DMS 273 (cell line): ENCODE measurements around the gene LSAMP.
"Not testable (repeated sequence)": the region's sequence is repeated elsewhere in the genome, so short reads cannot be mapped to it uniquely, and the experiment has no call there.

Experiments
- DNase-seq: peaks from one replicate; lab custom pipeline; 2025; ENCODE audit not compliant: unreplicated experiment; lab: John Stamatoyannopoulos, UW

The LSAMP gene

DNA sequence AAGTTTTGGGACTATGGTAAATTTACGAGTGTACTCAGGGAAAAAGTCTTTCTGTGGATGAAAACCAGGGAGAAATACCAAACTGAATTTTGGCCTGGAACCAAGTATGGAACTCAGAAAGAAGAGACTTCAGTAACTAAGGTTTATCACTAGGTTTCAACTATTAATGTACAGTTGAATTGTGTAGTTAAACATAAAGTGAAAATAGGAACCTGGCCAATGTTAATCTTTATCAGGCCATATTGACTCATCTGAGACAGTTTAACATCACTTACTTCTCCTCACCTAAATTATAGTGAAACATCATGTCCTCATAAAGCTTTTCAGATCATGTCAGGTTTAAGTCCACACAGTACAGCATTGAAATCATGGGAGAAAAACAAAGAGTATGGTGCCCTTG is 197.7 kb downstream of the LSAMP start:
- no peak for DNase-seq

- DNase-seq, result peak; percentile 75
Measured at GRCh38 chr3:116246406-116246980, 198.8 kb downstream of the LSAMP start.

DNA sequence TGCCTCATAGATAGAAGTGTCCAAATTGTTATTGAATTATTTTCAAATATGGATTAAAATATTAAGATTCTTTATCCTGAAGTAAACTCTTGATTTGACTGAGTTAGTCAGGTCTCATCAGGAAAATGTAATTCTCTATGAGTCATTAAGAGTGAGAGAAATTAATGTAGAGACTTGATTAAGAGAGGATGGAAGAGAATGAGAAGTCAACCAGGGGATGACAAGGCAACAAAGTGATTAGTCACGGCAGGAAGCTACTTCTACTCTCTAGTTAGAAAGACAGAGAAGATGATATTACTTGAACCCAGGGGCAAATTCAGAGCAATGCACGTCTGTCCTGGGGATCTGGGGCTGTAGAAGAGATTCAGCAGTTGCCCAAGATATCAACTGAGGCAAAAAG is 202.5 kb downstream of the LSAMP start:
- no peak for DNase-seq

GRCh38 chr3:116241677-116242076 is 203.6 kb downstream of the LSAMP start:
- no peak for DNase-seq

GRCh38 chr3:116240261-116240660 is 205.0 kb downstream of the LSAMP start:
- DNase-seq, result no peak

- DNase-seq, result no peak
Measured at GRCh38 chr3:116238846-116239565, 206.3 kb downstream of the LSAMP start.

- no peak for DNase-seq
Measured at GRCh38 chr3:116233711-116234357, 211.5 kb downstream of the LSAMP start.

DNA sequence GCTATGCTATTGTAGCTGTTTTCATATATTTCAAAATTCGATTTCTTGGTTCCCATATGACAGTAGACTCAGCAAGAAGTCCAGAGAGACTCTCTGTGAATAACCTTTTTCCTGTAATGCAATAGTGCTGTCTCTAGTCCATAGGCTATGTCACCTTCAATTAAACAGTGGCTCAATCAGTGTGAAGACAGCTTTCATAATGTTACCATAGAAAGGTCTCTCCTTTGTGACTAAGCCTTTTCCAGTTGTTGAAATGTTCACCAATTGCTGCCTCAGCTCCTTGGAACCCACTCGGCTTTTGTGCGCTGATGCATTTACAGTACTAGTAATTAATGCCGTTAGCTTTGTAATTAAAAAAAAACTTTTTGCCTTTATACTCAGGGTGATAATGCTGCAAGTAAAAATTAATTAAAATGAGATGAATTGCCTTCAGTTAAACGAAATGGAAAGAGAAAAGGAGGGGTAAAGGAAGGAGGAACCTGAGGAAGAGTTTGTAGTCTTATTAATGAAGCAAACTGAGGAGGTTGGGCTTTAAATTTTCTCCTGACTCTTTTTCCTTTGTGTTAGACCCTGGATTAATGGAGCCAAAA is 214.8 kb downstream of the LSAMP start:
- no peak for DNase-seq

DNA sequence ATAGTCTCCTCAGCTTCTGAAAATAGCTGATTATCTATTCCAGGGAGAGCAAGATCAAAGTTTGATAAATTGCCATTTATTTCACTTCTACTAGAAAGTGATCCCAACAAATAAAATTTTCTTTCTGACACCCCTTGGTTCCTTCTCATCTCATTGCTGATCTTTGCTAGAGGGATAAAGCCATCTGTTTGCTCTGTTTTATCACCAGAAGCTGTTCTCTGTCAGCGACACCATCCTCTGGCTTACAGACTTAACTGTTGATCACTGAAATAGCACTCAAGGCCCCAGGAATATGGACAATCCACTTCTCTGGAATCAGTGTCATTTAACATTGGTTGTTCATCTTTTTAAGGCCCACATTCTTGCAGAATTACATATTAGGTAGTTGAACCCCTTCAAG is 219.0 kb downstream of the LSAMP start:
- no peak for DNase-seq

DNA sequence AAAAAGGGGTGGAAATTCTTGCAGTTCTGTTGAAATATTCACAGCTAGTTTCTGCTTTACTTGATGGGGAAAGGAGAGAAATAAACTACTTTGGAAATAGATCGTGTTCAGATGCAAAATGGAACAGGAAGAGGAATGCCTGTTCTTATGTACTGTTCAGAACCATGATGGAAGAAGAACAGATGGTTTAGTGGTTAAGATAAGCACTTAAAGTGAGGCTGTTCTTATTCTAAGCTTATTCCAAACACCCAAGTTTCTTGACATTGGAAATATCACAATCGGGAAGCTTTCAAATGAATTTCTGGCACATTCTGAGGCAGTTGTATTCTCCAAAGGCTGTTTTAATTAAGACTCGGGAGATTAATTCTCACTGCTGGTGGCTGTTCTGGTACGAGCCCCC is 228.5 kb downstream of the LSAMP start:
- DNase-seq, result peak; percentile 24

GRCh38 chr3:116211901-116212300 is 233.4 kb downstream of the LSAMP start:
- DNase-seq, result no peak

DNA sequence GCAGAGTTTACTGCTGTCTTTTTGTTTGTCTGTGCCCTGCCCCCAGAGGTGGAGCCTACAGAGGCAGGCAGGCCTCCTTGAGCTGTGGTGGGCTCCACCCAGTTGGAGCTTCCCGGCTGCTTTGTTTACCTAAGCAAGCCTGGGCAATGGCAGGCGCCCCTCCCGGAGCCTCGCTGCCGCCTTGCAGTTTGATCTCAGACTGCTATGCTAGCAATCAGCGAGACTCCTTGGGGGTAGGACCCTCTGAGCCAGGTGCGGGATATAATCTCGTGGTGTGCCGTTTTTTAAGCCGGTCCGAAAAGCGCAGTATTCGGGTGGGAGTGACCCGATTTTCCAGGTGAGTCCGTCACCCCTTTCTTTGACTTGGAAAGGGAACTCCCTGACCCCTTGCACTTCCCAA is 236.5 kb downstream of the LSAMP start:
- not testable (repeated sequence) for DNase-seq

- no peak for DNase-seq
Measured at GRCh38 chr3:116200956-116201690, 244.2 kb downstream of the LSAMP start.

DNA sequence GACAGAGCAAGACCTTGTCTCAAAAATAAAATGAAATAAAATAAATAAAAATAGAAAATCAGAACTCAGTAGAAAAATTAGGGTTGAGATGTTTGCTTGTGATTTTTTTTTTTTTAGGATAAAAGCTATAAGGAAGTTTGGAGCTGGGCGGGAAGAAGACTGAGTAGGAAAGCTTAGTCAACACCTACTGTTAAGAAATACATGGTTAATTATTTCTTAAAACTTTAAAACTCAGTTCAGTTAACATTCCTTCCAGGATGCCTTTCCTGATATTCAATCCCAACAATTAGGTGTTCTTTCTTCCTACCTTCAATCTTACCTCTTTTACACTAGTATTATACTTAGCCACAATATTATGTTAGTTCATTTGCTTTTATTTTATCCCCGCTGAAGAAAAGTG is 246.2 kb downstream of the LSAMP start:
- DNase-seq, result no peak

DNA sequence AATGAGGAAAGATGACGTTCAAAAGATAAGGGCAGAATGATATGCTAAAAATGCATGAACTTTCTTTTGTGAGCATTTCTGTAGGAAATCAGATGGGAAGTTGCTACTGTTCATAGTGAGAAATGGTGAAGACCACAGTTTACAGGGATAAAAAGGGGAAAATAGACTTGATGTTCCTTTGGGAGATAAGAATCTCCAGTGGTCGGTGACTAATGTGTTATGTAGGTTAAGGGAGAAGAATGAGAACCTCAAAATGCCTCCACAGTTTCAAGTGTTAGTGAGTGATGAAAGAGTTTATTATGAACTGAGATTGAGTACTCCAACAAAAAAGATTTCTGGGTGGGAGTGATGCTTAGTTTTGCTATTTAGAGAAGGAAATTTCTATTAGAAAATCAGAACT is 247.2 kb downstream of the LSAMP start:
- no peak for DNase-seq

- no peak for DNase-seq
Measured at GRCh38 chr3:116192464-116192863, 252.8 kb downstream of the LSAMP start.

DNA sequence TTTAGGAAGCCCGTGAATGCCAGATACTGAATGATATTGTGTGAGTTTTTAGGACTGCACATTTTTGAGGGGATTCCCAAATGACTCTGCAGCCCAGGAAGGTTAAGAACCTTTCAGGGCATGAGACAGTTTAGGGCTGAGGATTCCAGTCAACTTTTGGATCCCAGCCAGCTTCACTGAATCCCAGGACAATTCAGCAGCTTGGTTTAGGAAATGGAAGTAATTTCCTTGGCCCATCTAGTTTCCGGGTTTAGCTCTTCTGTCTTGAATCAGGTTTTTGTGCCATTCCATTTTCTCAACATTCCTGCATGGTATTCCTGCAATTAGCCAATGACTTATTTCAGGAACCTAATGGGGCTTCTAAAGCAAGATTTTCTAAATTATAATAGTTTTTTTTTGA is 253.9 kb downstream of the LSAMP start:
- DNase-seq, result peak; percentile 48

GRCh38 chr3:116190095-116190494 is 255.2 kb downstream of the LSAMP start:
- no peak for DNase-seq

DNA sequence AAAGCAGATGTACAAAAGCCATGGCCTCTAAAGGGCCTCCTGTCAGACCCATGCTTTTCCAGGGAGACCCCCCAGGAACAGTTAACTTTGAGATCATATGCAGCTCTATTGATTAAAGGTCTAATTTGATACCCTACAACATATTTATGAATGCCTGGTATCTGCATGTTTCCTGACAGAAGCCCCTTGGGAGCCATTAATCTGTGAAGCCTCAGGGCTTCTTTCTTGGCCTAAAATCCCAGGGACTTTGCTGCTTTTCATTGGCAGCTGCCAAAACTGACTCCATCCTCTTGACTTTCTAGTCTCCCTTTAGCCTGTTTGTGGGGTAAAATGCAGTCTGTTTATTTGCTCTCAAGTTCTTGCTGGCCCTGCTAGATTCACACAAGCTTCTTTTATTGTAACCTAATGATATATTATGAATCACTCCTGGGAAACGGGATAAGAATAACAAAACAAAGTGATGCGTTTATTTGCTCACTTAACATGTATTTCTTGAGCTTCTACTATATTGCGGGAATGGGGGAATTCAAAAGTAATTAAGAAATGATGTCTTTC is 257.0 kb downstream of the LSAMP start:
- peak; percentile 80 for DNase-seq

GRCh38 chr3:116186049-116186448 is 259.2 kb downstream of the LSAMP start:
- no peak for DNase-seq

DNA sequence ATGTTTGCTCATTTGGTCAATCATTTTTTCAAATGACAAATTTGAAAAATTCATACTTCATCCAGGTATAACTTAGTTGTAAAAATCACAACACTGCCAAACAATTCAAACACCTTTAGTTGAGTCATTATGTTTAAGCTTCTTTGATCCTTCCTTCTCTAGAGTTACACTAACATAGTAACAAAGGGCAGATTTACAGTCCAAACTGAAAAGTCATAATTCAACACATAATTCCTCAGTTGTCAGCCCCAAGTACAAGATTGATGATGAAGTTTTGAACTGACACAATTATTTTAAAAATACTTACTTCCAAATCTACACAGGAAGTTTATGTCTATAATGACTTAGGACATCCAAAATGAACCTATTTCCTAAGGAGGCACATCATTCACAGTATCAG is 264.1 kb downstream of the LSAMP start:
- no peak for DNase-seq
